ENCODE results near the gene WDR36. TPM values are rescaled to one million over a fixed set of nuclear protein-coding genes. Genes with fewer than 3 reads are reported as not detected.

The WDR36 gene
- polyA plus RNA-seq = 9.3 and 16.2 TPM in 2 replicates

GRCh38 chr5:111092062-111092853 is at the start of gene WDR36:
Gene WDR36, plus strand, starts transcription at chr5:111092348. Its CDS starts 109 bp downstream, at chr5:111092457.

GRCh38 chr5:111071413-111071812 is 20.7 kb upstream of the WDR36 start, which contains the start of gene TSLP:
Gene TSLP, plus strand, starts transcription at chr5:111071713. Its CDS starts 178 bp downstream, at chr5:111071891.

Other genes with a start within 250 kb of the WDR36 start
- 0.12 TPM in 1 of 2 replicates, not detected in the other for gene TSLP, start 20.6 kb upstream of the WDR36 start, polyA plus RNA-seq
- gene CAMK4, start 132.0 kb downstream of the WDR36 start, polyA plus RNA-seq = 87.3 and 95.5 TPM in 2 replicates

Data from Purkinje cell (primary cell).